Gastroesophageal sphincter (tissue), 3 donors: ENCODE data around the gene KIRREL1.

Experiments used
- CTCF ChIP-seq, 4 experiments: fragments of 200-600 bp in 2 of 4; fragments of 450-650 bp in 2 of 4; sonication (generic) in 1 of 4; IDR thresholded peaks; one replicate each; pipeline ENCODE4 v1.5.1; 2017 to 2019; ENCODE audit warnings: antibody characterized with exemption in 4 of 4, mild to moderate bottlenecking in 2 of 4, moderate library complexity in 2 of 4
- POLR2A ChIP-seq, 2 donors: fragments of 450-650 bp; IDR thresholded peaks; one replicate each; pipeline ENCODE4 v1.6.1; 2017; ENCODE audit warnings: antibody characterized with exemption in 2 of 2, mild to moderate bottlenecking in 2 of 2, moderate library complexity in 1 of 2

GRCh38 chr1:158045639-158046038, 52.2 kb downstream of the KIRREL1 start:
- no peak for TF ChIP-seq CTCF (IDR thresholded peaks at IDR 0.05)
- no peak for TF ChIP-seq POLR2A (IDR thresholded peaks at IDR 0.05)
